GM12864 (cell line): ENCODE results near the gene MUSK.

Experiments used
- DNase-seq: peaks from one replicate; pipeline ENCODE4 v3.0.0-alpha.2; 2011; ENCODE audit warnings: low read depth
- H3K4me3 ChIP-seq: 2 replicates; pipeline ENCODE4 v1.5.1; 2011; ENCODE audit warnings: mild to moderate bottlenecking, low read depth, low read length, control low read depth
- CTCF ChIP-seq: IDR thresholded peaks from 2 replicates; pipeline ENCODE4 v1.5.1; 2011; ENCODE audit warnings: low read depth, mild to moderate bottlenecking, moderate library complexity, low read length, control low read depth, inconsistent platforms; ENCODE audit errors: missing control alignments

Gene MUSK

GRCh38 chr9:110828264-110828663, 159.7 kb downstream of the MUSK start:
- TF ChIP-seq CTCF, result no peak
- DNase-seq, result no peak
- no peak overlapping the region for H3K4me3 ChIP-seq

GRCh38 chr9:110830495-110830894, 161.9 kb downstream of the MUSK start:
- DNase-seq, result no peak
- H3K4me3 ChIP-seq, result no peak overlapping the region
- no peak for TF ChIP-seq CTCF

GRCh38 chr9:110832926-110833325, 164.3 kb downstream of the MUSK start:
- H3K4me3 ChIP-seq, result no peak overlapping the region
- TF ChIP-seq CTCF, result no peak
- DNase-seq, result no peak

GRCh38 chr9:110835404-110835803, 166.8 kb downstream of the MUSK start:
- TF ChIP-seq CTCF, result no peak
- no peak for DNase-seq
- no peak overlapping the region for H3K4me3 ChIP-seq

GRCh38 chr9:110835859-110836271, 167.3 kb downstream of the MUSK start:
- DNase-seq, result no peak
- no peak overlapping the region for H3K4me3 ChIP-seq
- no peak for TF ChIP-seq CTCF

GRCh38 chr9:110837401-110838005, 168.9 kb downstream of the MUSK start:
- DNase-seq, result no peak
- TF ChIP-seq CTCF, result no peak

GRCh38 chr9:110842169-110842568, 173.6 kb downstream of the MUSK start:
- peak; percentile 4 for TF ChIP-seq CTCF
- peak; percentile 22 for DNase-seq
- no peak overlapping the region for H3K4me3 ChIP-seq

More at GRCh38 chr9:110837401-110838005, 168.9 kb downstream of the MUSK start:
- H3K4me3 ChIP-seq, result no peak overlapping the region
